22Rv1 (cell line): ENCODE data around the gene BEX3.
"Not testable (repeated sequence)": the region's sequence is repeated elsewhere in the genome, so short reads cannot be mapped to it uniquely, and the experiment has no call there.

Experiments
- H3K27ac ChIP-seq: fragments of 450-650 bp; 2 replicates; pipeline ENCODE4 v1.5.1; 2017
- CTCF ChIP-seq: fragments of 450-650 bp; IDR thresholded peaks from 2 replicates; pipeline ENCODE4 v1.5.1; 2017; ENCODE audit warnings: mild to moderate bottlenecking
- ZFX ChIP-seq: fragments of 450-650 bp; IDR thresholded peaks from 2 replicates; pipeline ENCODE4 v1.6.1; 2017; ENCODE audit warnings: antibody characterized with exemption, borderline replicate concordance

Gene BEX3

GRCh38 chrX:103376979-103377324, 614 bp downstream of the BEX3 start:
- peak overlapping the region; percentile 40; the same call in 1 of the 2 replicates for H3K27ac ChIP-seq

GRCh38 chrX:103378990-103379389, 2.7 kb downstream of the BEX3 start:
- no peak overlapping the region for H3K27ac ChIP-seq
- TF ChIP-seq CTCF (no peak), ZFX (no peak)

More at GRCh38 chrX:103376979-103377324, 614 bp downstream of the BEX3 start:
- TF ChIP-seq CTCF (no peak), ZFX (no peak)

- no peak for TF ChIP-seq CTCF
- no peak for TF ChIP-seq ZFX
- no peak overlapping the region for H3K27ac ChIP-seq
Observed at GRCh38 chrX:103382877-103383276, 6.5 kb downstream of the BEX3 start.

- H3K27ac ChIP-seq = no peak overlapping the region
- no peak for TF ChIP-seq CTCF
- no peak for TF ChIP-seq ZFX
Observed at GRCh38 chrX:103384672-103385071, 8.3 kb downstream of the BEX3 start.

- not testable (repeated sequence) for H3K27ac ChIP-seq
Observed at GRCh38 chrX:103385283-103385830, 9.0 kb downstream of the BEX3 start.

GRCh38 chrX:103386332-103386731, 10.0 kb downstream of the BEX3 start:
- H3K27ac ChIP-seq = no peak overlapping the region
- no peak for TF ChIP-seq CTCF
- TF ChIP-seq ZFX = no peak

GRCh38 chrX:103393487-103393886, 17.1 kb downstream of the BEX3 start:
- H3K27ac ChIP-seq = no peak overlapping the region
- no peak for TF ChIP-seq ZFX
- no peak for TF ChIP-seq CTCF

- no peak overlapping the region for H3K27ac ChIP-seq
- TF ChIP-seq ZFX = no peak
- no peak for TF ChIP-seq CTCF
Observed at GRCh38 chrX:103396186-103396585, 19.8 kb downstream of the BEX3 start.
